Brain pericyte (primary cell): ENCODE results near the gene NET1.
"Not testable (repeated sequence)": the region's sequence is repeated elsewhere in the genome, so short reads cannot be mapped to it uniquely, and the experiment has no call there.

Experiments used
- DNase-seq: peaks from one replicate; pipeline ENCODE4 v3.0.0-alpha.2; 2012; ENCODE audit warnings: low read depth, low spot score

NET1 gene, protein sequence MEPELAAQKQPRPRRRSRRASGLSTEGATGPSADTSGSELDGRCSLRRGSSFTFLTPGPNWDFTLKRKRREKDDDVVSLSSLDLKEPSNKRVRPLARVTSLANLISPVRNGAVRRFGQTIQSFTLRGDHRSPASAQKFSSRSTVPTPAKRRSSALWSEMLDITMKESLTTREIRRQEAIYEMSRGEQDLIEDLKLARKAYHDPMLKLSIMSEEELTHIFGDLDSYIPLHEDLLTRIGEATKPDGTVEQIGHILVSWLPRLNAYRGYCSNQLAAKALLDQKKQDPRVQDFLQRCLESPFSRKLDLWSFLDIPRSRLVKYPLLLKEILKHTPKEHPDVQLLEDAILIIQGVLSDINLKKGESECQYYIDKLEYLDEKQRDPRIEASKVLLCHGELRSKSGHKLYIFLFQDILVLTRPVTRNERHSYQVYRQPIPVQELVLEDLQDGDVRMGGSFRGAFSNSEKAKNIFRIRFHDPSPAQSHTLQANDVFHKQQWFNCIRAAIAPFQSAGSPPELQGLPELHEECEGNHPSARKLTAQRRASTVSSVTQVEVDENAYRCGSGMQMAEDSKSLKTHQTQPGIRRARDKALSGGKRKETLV

DNA sequence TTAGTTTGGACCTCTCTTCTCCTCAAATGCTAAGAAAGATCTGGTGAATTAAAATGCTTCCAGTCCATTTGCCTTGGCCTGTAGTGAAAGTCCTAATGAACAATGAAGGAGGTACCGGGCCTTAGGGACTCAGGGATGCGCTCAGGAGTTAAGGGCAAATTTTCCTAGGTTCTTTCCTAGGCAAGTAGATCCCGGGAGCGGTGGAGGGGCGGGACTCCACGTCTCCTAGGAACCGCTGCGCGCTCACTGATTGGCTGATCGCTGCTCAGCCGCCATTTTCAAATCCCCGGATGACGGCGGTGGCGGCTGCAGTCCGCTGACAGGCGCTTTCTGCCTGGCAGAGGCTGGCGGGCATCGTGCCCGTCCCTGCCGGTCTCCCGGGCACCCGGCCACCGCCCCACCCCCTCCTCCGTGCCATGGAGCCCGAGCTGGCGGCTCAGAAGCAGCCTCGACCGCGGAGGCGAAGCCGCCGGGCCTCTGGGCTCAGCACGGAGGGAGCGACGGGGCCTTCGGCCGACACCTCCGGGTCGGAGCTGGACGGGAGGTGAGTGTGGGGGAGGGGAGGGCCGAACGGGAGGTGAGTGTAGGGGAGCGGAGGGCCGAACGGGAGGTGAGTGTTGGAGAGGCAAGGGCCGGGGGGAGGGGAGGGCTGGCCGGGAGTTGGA lies at the start of gene NET1:
TSS of gene NET1 (plus strand) at position 281 of the 665 bp plus-strand sequence. CDS start at position 417, 136 bp downstream.
- peak; percentile 64 for DNase-seq

DNA sequence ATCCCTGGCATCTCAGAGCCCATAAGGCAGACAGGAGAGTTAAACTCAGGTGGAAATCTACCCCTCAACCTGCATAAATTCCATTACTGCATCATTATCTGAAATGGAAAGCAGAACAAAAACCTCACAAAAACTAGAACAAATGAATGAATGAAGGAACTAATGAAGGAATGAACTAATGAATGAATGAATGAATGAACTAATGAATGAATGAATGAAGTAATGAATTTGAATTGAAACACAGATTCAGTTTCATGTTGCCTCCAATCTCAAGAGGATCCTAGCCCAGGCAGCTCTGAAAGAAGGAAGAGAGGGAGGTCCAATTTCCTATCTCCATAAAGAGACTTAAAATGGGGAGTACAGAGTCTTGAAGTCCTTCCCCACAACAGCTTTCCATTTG lies 49.5 kb upstream of the NET1 start:
- DNase-seq, result no peak

DNA sequence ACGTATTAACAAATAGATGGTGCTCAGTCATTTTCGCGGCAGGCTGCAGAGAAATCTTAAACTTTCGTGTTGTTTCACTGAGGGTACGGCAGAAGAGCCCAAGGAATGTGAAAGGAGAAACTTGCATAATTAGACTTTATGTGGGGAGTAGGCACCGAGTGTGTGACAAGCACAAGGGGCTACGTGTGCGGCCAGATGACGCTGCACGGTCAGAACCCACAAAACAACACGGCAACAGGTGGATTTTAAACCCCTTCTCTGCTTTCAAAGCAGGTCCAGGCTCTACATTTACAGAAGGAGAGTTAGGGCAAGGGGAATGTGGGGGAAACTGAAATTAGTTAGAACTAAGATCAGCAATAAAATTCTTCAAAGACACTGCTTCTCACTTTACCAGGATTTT lies 48.0 kb upstream of the NET1 start:
- no peak for DNase-seq

DNA sequence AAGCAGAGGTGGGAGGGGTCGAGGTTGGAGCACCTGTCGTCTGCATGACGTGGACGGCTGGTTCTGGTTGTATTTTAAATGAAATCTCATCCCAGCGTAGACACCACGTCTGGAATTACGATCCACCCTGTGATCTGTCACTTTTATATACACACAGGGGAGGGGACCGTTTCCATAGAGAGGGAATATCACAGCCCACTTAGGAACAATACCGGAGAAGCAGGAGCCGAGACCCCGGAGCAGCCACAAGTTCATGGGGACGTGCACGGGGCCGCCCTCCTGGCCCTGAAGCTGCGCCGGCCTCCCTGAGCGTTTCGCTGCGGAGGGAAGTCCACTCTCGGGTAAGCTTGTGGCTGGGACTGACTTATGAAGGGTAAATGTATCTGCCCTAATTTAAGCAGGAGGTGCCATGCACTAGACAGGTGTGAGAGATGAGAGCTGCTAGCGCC lies 47.4 kb upstream of the NET1 start, which contains the start of gene UCN3:
TSS of gene UCN3 (plus strand) at position 77 of the 449 bp plus-strand sequence. CDS start 8,755 bp downstream, outside the sequence.
- DNase-seq, result no peak

DNA sequence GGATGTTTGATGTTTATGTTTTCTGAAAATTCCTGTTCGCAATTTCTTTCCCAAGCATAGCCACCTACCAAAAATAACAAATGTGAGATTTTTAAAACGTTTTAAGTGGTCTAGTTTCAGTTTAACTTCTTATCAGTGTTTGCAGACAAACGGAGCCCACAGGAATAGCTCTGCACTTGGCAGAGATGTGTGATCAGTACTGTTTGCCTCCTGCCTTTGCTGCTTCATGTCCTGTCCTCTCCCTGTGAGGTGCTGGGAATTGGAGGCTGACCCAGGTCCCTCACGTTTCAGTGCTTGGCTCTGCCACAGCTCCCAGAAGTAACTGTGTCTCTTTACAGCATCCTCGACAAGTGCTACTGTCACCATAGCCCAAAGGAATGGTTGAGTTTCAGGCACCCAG lies 46.4 kb upstream of the NET1 start:
- DNase-seq, result no peak

DNA sequence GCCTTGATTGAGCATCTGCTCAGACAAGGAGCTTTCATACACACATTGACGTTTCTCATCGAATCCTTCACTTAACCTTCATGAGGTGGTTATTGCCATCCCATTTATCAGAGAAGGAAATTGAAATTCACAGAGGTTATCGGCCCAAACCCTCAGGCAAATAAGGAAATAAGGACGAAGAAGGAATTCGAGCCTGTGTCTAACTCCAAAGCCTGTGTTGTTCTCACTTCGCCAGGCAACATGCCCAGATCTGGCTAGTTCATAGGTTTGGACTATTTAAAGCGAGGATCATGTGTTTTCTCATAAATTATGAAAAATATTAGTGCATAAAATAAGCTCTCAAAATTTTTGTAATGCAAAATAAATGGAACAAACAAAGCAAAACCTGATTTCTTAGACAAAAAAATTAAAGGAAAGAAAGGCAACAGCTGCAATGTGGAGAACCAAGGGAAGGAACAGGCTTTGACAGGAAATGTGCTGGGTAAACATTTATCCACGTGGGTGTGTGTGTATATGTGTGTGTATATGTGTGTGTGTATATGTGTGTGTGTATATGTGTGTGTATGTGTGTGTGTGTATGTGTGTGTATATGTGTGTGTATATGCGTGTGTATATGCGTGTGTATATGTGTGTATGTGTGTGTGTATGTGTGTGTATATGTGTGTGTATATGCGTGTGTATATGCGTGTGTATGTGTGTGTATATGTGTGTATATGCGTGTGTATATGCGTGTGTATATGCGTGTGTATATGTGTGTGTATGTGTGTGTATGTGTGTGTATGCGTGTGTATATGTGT lies 42.8 kb upstream of the NET1 start:
- DNase-seq, result no peak

DNA sequence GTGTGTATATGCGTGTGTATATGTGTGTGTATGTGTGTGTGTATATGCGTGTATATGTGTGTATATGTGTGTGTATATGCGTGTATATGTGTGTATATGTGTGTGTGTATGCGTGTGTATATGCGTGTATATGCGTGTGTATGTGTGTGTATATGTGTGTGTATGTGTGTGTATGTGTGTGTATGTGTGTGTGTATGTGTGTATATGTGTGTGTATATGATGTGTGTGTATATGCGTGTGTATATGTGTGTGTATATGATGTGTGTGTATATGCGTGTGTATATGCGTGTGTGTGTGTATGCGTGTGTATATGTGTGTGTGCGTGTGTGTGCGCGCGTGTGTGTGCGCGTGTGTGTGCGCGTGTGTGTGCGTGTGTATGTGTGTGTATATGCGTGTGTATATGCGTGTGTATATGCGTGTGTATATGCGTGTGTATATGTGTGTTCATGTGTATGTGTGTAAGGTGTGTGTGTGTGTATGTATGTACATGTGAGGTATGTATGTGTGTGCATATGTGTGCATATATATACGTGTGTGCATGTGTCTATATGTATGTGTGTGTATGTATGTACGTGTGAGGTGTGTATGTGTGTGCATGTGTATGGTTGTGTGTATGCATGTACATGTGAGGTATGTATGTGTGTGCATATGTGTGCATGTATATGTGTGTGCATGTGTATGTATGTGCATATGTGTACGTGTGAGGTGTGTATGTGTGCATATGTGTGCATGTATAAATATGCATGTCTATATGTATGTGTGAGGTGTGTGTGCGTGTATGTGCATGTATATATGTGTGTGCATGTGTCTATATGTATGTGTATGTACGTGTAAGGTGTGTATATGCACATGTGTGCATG lies 41.6 kb upstream of the NET1 start:
- DNase-seq, result no peak

DNA sequence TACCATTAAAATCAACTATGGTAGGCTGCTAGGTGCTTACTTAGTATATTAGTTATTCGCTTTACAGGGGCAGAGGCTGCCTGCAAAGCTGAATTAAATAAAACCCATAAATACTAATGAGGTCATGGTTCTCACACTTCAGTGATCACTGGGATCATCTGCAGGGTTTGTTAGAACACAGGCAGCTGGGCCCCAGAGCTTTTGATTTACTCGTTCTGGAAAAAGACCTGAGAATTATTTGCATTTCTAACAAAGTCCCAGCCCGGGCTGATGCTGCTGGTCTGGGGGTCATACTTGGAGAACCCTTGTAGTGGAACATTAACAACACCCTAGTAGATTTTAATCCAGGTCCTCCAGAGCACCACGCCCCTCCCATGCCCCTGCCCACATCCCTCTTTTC lies 39.0 kb upstream of the NET1 start:
- DNase-seq, result no peak

DNA sequence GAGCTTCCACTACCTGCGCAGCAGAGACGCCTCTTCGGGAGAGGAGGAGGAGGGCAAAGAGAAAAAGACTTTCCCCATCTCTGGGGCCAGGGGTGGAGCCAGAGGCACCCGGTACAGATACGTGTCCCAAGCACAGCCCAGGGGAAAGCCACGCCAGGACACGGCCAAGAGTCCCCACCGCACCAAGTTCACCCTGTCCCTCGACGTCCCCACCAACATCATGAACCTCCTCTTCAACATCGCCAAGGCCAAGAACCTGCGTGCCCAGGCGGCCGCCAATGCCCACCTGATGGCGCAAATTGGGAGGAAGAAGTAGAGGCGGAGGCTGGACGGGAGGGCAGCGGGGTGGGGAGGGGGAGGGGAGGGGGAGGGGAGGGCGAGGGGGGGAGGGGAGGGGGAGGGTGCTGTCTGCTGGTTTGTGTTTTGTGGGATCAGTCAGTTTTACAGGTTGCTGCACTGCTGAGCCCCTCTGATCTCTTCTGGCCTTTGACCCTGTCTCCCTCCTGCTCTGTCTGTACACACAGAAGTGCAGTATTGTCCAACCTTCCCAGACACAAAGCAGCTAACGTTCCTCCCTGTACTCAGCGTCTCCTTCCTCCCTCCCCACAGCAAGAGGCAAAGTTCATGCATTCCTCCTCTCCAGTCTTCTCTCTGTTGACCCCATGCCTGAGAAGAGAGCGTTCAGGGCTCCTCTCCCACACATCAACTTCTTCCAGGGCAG lies 38.3 kb upstream of the NET1 start:
- DNase-seq, result no peak

DNA sequence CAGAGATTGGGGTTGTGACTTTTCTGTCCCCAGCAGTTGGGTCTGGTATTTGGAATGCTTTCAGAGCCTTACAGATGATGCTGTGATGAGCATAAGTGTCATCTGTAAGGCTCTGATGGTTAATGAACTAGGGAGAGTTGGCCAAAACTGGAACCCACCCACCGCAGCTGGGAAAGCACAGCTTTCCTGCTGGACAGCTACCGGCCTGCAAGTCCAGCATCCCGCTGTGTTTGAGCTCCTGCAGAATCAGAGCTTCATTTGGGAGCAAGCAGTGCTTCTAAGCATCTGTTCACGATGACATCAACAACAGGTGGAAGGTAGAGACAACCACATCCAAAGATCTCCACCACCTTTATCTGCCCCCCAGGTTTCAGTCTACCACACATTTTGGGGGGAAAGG lies 35.9 kb upstream of the NET1 start:
- no peak for DNase-seq

DNA sequence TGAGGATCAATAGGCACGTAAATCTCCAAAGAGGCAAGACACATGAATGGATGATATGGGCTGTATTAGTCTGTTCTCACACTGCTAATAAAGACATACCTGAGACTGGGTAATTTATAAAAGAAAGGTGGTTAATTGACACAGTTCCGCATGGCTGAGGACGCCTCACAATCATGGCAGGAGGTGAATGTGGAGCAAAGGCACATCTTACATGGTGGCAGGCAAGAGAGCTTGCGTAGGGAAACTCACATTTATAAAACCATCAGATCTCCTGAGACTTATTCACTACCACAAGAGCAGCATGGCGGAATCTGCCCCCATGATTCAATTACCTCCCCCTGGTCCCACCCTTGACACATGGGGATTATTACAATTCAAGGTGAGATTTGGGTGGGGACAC lies 33.2 kb upstream of the NET1 start:
- not testable (repeated sequence) for DNase-seq

DNA sequence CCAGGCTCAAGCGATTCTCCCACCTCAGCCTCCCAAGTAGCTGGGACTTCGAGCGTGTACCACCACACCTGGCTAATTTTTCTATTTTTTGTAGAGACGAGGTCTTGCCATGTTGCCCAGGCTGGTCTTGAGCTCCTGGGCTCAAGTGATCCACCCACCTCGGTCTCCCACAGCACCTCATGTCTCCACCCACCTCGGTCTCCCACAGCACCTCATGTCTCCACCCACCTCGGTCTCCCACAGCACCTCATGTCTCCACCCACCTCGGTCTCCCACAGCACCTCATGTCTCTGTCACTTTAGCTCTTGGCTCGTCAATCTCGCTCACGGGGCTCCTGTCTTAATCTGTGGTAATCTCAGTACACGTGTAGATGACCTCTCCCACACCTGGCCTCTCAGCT lies 32.0 kb upstream of the NET1 start:
- DNase-seq, result not testable (repeated sequence)

DNA sequence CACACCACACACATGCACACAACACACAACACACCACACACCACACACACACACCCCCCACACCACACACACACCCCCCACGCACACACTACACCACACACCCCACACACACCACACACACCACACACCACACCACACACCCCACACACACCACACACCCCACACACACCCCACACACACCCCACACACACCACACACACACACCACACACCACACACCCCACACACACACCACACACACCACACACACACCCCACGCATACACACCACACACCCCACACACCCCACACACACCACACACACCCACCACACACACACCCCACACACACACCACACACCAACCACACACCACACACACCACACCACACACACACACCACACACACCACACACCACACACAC lies 31.2 kb upstream of the NET1 start:
- DNase-seq, result no peak

DNA sequence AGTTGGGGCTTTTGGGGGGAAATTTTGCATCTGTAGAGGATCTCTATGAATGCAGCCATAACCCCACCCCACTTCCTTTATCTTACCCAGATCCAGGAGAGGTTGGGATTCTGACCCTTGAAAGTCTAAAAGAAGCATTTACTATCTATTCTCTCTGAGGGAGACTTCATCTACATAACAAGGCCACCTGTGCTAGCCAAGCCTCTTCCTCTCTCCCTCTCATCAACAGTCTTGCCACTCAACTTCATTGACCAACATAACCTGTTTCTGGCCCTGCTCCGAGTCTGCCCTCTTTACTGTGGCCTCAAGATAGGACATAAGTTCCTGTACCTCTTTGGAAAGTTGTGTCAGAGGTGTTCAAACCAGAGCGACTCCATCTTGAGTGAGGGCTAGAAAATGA lies 27.1 kb upstream of the NET1 start:
- no peak for DNase-seq

DNA sequence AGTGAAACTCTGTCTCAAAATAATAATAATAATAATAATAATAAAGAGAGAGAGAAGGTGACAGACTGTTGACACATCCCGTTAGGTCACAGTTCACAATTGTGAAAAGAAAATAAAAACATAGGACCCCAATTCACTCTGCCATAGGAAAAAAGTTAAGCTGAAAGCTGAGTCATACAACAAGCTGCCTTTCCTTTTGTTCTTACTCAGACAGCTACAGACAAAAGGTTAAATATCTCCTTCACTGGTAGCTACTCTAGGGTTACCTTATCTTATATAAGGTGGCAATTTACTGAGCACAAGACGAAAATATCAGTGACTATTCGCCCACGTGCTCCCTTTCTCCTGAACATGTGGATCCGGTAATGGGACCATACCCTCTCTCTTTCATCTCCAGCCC lies 25.2 kb upstream of the NET1 start:
- DNase-seq, result no peak

DNA sequence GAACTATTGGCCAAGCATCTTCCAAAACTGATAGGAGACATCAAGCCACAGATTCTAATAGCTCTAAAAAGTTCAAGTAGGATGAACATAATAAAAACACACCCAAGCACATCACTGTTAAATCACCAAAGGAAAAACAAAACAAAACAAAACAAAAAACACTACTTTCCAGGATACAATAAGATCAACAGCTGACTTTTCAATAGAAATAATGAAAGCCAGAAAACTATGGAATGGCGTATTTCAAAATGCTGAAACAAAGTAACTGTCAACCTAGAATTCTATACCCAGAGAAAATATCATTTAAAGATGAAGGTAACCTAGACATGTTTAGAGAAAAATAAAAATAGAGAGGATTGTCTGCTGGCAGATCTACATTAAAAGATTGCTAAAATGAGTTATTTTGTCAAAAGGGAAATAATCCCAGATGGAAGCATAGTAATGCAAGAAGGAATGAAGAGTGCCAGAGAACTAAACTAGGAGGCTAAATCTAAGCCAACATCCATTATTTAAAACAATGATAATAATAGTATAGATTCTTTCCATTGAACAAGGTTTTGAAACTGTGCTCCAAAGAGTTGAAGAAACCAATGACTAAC lies 21.7 kb upstream of the NET1 start:
- DNase-seq, result no peak

DNA sequence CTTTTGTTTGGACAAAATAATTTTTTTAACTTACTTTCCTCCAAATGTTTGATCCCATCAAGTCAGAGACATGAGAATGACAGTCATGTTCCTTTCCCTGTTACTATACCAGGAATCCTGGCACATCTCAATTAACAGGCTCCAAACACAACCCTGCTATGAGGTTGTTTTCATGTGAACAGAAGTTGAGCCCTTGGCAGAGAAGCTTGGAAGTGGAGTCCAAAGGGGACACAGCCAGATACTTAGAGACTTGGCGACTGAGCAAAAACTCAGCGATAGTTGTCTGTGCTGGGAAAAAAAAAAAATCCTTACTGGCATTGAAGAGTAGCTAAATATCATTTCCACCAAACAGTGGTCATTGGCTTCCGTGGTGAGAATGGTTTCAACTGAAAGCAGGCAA lies 20.6 kb upstream of the NET1 start:
- DNase-seq, result no peak

DNA sequence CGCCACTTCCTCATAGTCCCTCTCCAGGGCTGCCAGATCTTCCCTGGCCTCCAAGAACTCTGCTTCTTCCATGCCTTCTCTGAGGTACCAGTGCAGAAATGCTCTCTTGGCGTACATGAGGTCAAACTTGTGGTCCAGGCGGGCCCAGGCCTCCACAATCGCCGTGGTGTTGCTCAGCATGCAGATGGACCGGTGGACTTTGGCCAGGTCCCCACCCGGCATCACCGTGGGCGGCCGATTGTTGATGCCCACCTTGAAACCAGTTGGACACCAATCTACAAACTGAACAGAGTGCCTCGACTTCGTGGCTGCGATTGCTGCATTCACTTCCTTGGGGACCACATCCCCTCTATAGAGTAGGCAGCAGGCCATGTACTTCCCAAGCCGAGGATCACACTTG lies 18.8 kb upstream of the NET1 start:
- DNase-seq, result no peak

DNA sequence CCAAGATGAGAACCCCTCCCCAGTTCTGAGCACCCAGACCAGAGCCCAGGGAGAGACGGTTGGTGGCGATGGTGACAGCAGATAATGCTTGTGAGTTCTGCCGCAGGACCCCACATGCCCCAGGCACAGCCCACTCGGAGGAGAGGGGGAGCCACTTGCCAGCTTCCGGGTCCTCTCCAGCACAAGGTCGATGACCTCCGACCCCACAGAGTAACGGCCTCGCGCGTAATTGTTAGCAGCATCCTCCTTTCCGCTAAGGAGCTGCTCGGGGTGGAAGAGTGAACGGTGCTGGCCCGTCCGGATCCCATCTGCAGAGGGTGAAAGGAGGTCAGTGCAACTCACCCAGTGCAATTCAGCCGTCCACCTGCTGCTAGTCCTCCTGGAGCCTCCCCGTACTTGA lies 17.2 kb upstream of the NET1 start:
- no peak for DNase-seq
